Activated naive CD8-positive, alpha-beta T cell treated with anti-CD3 and anti-CD28 coated beads, Interleukin-2, amount 50 U/mL, for 16 hours (primary cell): ENCODE results near the gene POP4.

Source experiments
- DNase-seq: peaks from one replicate; pipeline ENCODE4 v3.0.0-alpha.2; 2020; ENCODE audit warnings: low read depth, low spot score

POP4 gene

GRCh38 chr19:29576761-29577648, 29.1 kb upstream of the POP4 start:
- no peak for DNase-seq

- DNase-seq, result no peak
Measured at GRCh38 chr19:29577649-29577963, 28.5 kb upstream of the POP4 start.

- no peak for DNase-seq
Measured at GRCh38 chr19:29578349-29578748, 27.7 kb upstream of the POP4 start.

GRCh38 chr19:29579308-29579910, 26.7 kb upstream of the POP4 start:
- no peak for DNase-seq

GRCh38 chr19:29581398-29581797, 24.7 kb upstream of the POP4 start:
- no peak for DNase-seq

- no peak for DNase-seq
Measured at GRCh38 chr19:29583196-29583999, 22.7 kb upstream of the POP4 start.

GRCh38 chr19:29586401-29586800, 19.7 kb upstream of the POP4 start:
- no peak for DNase-seq

GRCh38 chr19:29587059-29587458, 19.0 kb upstream of the POP4 start:
- DNase-seq, result no peak

- DNase-seq, result peak; percentile 17
Measured at GRCh38 chr19:29587518-29587986, 18.5 kb upstream of the POP4 start.

- DNase-seq, result no peak
Measured at GRCh38 chr19:29588095-29588494, 18.0 kb upstream of the POP4 start.

GRCh38 chr19:29590278-29590677, 15.8 kb upstream of the POP4 start:
- no peak for DNase-seq

GRCh38 chr19:29591670-29592069, 14.4 kb upstream of the POP4 start:
- DNase-seq, result no peak

GRCh38 chr19:29593869-29594268, 12.2 kb upstream of the POP4 start:
- DNase-seq, result no peak

GRCh38 chr19:29596080-29596727, 9.9 kb upstream of the POP4 start:
- DNase-seq, result no peak

GRCh38 chr19:29596885-29597525, 9.1 kb upstream of the POP4 start:
- DNase-seq, result no peak

- no peak for DNase-seq
Measured at GRCh38 chr19:29598036-29598435, 8.0 kb upstream of the POP4 start.

- no peak for DNase-seq
Measured at GRCh38 chr19:29598496-29598895, 7.6 kb upstream of the POP4 start.

- no peak for DNase-seq
Measured at GRCh38 chr19:29603308-29603707, 2.8 kb upstream of the POP4 start.

GRCh38 chr19:29606420-29606747, 301 bp downstream of the POP4 start:
- DNase-seq, result no peak

- DNase-seq, result no peak
Measured at GRCh38 chr19:29609636-29610035, 3.6 kb downstream of the POP4 start.

GRCh38 chr19:29610213-29610573, 4.1 kb downstream of the POP4 start:
- no peak for DNase-seq
